Prostate gland (tissue), 2 donors: ENCODE data around the gene GK.

Experiments used
- POLR2AphosphoS5 ChIP-seq: sonication (generic); formaldehyde crosslinking; IDR thresholded peaks from one replicate; pipeline ENCODE4 v1.6.1; 2017; ENCODE audit warnings: antibody characterized with exemption
- TF ChIP-seq, protein P1 (sequence below), 4 experiments: fragments of 200-600 bp in 2 of 4; fragments of 450-650 bp in 2 of 4; sonication (generic) in 2 of 4; IDR thresholded peaks; 1 replicate in 3 of 4; 2 replicates in 1 of 4; pipeline ENCODE4 v1.5.1; 2016 to 2019; ENCODE audit warnings: antibody characterized with exemption in 4 of 4, mild to moderate bottlenecking in 2 of 4, moderate library complexity in 2 of 4

GRCh38 chrX:30637874-30638815, 15.1 kb upstream of the GK start:
- TF ChIP-seq POLR2AphosphoS5: no peak
- TF ChIP-seq, protein P1, sequence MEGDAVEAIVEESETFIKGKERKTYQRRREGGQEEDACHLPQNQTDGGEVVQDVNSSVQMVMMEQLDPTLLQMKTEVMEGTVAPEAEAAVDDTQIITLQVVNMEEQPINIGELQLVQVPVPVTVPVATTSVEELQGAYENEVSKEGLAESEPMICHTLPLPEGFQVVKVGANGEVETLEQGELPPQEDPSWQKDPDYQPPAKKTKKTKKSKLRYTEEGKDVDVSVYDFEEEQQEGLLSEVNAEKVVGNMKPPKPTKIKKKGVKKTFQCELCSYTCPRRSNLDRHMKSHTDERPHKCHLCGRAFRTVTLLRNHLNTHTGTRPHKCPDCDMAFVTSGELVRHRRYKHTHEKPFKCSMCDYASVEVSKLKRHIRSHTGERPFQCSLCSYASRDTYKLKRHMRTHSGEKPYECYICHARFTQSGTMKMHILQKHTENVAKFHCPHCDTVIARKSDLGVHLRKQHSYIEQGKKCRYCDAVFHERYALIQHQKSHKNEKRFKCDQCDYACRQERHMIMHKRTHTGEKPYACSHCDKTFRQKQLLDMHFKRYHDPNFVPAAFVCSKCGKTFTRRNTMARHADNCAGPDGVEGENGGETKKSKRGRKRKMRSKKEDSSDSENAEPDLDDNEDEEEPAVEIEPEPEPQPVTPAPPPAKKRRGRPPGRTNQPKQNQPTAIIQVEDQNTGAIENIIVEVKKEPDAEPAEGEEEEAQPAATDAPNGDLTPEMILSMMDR (IDR thresholded peaks at IDR 0.05): no peak
